Stimulated activated CD4-positive, alpha-beta T cell treated with anti-CD3 and anti-CD28 coated beads, Interleukin-4, amount 100 ng/mL, for 24 hours (primary cell): ENCODE data around the gene MEIOSIN.
A peak's percentile ranks its signal among the peaks of the same experiment; 100 is the strongest.
"Not testable (repeated sequence)": the region's sequence is repeated elsewhere in the genome, so short reads cannot be mapped to it uniquely, and the experiment has no call there.

Experiments
- DNase-seq: peaks from one replicate; pipeline ENCODE4 v3.0.0-alpha.2; 2020

MEIOSIN gene

GRCh38 chr19:45781214-45782161 is 48.2 kb downstream of the MEIOSIN start:
- DNase-seq, result no peak

DNA sequence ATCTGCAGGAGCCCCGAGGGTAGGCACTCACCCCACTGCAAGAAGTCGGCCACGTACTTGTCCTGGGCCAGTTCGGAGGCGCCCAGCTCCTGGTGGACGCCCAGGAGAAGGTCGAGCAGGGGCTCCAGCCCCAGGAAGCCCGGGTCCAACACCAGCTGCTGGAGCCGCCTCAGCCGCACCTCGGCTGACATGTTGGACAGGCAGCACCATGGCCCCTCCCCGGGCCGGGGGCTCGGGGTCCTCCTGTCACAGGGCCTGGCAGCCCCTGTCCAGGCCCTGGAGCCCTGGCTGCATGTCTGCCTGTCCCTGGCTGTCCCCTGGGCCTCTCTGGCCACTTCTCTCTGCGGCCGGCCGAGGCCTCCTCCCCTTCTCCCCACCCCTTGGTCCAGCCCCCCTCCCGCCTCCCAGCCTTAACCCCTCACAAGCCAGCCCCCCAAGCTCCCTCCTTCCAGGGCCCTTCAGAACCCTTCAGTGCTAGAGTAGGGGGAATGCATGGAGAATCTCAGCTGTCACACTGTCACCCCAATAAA is 49.0 kb downstream of the MEIOSIN start, which contains the start of gene DMPK:
Gene DMPK (minus strand): TSS at position 329 of the 530 bp plus-strand sequence. CDS start 138 bp downstream, at position 191.
- DNase-seq, result no peak

- DNase-seq, result no peak
Measured at GRCh38 chr19:45782820-45783785, 49.9 kb downstream of the MEIOSIN start.

DNA sequence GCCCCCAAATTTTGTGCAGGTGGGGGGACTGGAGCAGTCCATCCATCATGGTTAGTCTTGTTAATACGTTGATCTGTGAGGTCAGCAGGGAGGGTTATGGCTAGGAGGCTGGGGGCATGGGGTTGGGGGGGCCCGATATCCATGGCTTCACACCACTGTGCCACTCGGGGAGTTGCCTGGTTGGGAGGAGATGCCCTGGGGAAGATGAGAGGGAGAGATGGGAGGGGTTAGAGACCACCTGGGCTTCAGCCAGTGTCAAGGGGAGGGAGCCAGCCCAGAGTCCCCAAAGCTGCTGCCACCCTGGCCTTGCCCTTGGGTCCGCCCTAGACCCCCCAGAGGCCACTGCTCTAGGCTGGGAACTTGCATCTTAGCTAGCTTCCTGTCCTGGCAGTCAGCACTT is 50.9 kb downstream of the MEIOSIN start:
- DNase-seq, result no peak

DNA sequence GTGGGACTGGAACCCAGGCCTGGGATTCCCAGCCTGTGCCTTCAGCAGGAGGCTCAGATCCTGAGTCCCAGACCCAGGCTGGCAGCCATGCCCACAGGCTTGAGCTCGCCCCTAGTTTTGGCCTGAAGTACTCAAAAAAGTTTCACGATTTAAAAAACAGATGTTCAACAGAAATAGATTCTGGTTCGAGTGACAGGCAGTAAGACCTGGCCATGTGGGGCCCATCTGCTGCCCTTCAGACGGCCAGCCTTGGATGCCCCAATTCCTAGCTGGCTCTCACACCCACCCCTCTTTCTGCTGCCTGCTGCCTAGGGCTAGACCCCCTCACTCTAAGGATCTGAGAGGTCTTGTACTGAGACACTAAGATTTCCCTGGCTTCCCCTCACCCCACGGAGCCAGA is 51.9 kb downstream of the MEIOSIN start:
- no peak for DNase-seq

DNA sequence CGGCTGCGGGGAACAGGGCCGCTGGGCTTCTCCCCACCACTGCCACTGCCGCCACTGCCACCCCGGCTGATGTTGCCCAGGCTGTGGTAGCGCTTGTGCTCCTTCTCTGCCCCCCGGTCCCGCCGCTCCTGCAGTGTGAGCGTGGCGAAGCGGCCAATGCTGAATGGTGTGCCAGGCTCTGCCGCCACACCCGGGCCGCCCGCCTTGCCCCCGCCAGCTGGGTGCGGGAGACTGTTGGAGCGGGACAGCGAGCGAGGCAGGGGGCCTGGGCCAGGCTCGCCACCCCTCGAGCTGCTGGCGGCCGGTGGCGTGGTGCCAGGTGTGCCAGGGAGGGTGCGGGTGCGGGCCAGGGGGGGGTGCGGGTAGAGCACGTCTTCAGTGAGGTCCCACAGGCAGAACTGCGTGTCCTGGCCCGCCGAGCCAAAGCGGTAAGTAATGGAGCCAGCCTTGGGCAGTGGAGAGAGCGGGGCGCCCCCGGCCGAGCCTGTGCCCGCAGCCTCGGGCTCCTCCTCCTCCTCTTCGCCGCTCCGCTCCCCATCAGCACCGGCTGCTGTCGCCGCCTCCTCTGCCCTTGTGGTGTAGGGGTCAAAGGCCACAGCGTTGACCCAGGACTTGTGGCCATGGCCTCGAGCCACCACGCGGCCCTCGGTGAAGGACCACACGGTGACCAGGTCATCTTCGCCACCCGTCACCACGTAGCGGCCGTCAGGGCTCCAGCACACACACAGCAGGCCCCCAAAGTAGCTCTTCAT is 52.7 kb downstream of the MEIOSIN start:
- no peak for DNase-seq

GRCh38 chr19:45786533-45786894 is 53.3 kb downstream of the MEIOSIN start:
- DNase-seq, result no peak

DNA sequence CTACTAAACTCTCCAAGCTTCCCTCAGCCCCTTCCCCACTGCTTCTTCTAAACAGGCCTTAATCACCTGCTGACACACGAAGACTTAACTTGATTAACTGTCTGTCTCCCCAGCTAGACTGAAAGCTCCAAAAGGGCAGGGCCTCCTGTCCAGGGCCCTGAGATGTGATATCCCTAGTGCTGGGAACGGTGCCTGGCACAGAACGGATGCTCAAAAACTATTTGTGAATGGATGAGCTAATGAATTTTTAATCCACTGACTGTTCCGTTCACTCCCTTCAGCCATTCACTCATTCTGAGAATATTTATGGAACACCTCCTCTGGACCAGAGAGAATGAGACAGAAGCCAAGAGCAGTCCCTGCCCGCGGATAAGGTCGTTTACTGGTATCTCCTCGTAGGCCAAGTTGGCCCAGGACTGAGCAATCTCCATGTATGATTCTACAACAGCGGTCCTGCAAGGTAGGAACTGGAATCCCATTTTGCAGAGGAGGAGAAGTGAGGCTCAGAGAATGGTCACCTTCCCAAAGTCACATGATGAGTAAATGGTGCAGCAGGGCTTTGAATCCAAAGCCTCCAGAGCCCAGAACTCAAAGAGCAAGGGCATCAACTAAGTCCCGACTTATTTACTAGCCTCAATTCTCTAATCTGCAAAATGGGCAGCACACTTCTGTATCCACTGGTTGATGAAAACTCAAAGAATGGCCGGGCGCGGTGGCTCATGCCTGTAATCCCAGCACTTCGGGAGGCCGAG is 56.0 kb downstream of the MEIOSIN start:
- no peak for DNase-seq

DNA sequence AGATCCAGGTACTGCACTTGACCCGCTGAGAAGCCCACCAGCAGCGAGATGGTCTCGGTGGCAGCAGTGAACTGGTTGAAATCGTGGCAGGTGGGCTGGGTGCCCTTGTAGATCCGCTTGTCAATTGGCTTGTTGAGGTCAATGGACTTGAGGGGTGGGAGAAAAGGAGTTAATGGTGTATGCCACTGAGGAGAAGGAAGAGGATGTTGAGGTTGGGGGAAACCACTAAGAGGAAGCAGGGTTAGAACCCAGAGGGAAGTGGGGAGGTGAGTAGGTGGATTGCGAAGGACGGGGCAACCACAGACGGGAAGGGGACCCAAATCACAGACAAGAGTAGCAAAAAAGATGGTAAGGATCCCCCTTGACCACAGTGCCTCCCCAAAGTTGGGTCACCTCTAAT is 57.7 kb downstream of the MEIOSIN start:
- no peak for DNase-seq

DNA sequence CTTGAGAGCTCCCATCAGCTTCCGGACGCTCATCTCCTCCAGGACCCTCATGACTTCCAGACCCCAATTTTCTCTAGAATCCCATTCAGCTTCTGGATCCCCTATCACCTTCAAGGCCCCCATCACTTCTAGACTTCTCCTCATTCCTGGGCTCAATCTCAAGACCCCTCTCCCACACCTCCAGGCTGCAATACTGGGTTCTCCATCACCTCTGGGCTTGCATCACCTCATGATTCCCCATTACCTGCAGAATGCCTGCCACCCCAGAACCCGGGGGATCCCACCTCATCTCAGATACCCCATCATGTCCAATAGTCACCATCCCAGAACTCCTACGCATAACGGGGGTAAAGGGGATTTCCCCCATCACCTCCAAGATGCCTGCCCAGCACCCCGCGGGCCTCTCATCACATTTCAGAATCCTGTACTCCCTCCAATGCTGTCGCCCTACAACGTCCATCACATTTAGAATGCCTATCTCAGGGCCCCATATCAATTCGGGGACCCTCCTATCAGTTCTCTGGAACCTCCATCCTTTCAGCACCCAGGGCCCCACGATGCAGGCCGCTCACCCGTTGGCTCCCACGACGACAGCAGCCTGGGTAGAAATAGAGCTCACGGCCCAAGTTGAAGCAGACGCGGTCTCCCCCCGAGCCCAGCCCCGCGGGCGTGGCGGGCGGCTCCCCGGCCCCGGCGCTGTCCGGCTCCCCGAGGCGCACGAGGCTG is 58.7 kb downstream of the MEIOSIN start:
- peak; percentile 28 for DNase-seq

GRCh38 chr19:45792470-45793177 is 59.4 kb downstream of the MEIOSIN start, which contains the start of gene DMWD:
DMWD (minus strand) TSS chr19:45792845; CDS start chr19:45792756, 89 bp downstream.
- DNase-seq, result peak; percentile 100

DNA sequence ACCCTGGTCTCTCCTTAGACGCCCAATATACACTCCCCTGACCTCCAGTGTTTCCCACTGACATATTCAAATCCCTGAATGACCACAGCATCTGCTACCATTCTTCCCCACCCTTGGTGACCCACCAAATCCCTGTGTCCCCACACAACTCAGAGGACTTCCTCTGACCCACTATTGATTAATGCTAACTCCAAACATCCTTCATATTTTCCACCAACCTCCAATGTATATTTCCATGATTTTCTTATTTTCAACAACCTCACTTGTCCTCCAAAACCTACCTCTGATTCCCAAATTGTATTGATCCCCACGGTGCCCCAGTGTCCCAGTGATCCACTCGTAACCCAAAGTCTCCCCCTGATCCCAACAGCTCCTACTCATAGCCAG is 59.9 kb downstream of the MEIOSIN start:
- no peak for DNase-seq

DNA sequence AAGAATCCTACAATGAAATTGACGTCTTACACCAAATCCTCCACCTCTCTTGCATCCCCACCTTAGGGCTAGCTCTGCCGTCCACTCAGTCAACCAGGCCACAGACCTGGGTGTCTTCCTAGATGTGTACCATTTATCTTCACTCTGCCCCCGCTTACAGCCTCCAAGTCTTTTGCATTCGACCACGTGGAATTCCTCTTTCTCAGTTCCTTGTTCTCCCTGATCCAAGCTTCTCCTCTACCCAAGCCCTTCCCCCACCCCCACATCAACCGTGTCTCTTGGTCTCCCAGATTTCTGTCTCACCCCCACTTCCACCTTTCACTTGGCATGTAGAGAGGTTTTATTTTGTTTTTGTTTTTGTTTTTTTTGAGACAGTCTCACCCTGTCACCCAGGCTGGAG is 60.6 kb downstream of the MEIOSIN start:
- DNase-seq, result no peak

DNA sequence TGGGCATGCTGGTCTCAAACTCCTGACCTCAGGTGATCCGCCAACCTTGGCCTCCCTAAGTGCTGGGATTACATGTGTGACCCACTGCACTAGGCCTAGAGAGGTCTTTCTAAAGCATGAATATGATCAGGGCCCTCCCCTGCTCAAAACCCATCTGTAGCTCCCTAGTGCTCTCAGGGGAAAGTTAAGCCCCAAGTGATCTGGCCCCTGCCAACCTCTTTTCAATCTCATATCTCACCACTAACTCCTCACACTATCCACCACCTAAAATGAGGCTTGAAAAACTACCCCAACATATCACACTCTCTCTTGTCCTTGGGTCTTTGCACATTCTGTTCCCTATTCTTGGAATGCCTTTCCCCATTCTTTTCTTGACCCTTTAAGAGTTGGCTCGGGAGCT is 61.4 kb downstream of the MEIOSIN start:
- DNase-seq, result no peak

GRCh38 chr19:45798995-45799517 is 65.8 kb downstream of the MEIOSIN start:
- DNase-seq, result peak; percentile 64

- DNase-seq, result not testable (repeated sequence)
Measured at GRCh38 chr19:45799541-45799940, 66.3 kb downstream of the MEIOSIN start.

DNA sequence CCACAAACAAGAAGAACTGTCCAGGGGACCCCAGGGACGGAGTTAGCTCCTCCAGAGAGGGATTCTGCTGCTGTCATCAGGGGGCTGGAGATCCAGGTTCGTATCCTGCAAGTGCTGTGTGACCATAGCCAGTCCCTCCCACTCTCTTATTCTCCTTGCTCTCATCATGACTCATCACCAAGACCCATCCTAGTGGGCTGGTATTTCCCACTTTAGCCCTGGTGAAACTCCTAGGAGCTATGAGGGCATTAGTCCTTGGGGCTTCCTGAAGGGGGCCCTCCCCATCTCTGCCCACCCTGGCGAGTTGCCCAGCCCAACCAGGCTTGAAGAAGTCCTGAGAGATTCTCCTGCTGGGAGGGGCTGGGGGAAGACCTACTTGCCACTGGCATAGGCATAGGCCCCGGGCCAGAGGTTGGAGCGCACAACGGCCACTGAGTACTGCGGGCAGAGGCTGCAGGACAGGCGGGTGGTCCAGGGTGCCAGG is 66.9 kb downstream of the MEIOSIN start:
- DNase-seq, result no peak

DNA sequence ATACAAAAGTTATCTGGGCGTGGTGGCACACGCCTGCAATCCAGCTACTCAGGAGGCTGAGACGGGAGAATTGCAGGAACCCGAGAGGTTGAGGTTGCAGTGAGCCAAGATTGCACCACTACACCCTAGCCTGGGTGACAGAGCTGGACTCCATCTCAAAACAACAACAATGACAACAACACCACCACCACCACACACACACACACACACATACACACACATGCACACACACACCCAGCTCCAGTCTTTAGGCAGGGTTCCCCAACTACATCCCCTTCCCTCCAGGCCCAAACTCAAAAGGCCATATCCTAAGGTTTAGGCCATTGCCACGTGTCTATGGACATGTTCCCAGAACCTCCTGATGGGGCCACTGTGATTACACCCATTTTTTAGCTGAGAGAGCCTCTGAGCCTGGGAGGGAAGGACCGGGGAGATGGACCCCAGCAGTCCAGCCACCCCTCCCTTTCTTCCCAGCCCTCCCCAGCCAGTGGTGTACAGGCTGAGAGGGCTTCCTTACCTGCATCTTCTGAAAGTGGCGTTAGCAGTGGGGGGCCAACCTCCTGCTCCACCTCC is 68.5 kb downstream of the MEIOSIN start:
- no peak for DNase-seq
